Astrocyte (in vitro differentiated cells and primary cell): ENCODE measurements around the gene TGM1. TPM values are rescaled to one million over a fixed set of nuclear protein-coding genes. Genes with fewer than 3 reads are reported as not detected.

Experiments
- DNase-seq: peaks from one replicate; pipeline ENCODE4 v3.0.0-alpha.2; 2010; ENCODE audit warnings: low read depth
- FAIRE-seq: peaks from 2 replicates; lab custom pipeline; 2011; peaks lifted over from hg19 to GRCh38; lab: Jason Lieb, UNC
- H2AFZ ChIP-seq: 2 replicates; pipeline ENCODE4 v1.6.0; 2012; ENCODE audit warnings: low read depth, low read length, inconsistent platforms
- H3K27ac ChIP-seq: 2 replicates; pipeline ENCODE4 v1.5.1; 2011; ENCODE audit warnings: low read depth, low read length, inconsistent platforms
- H3K27me3 ChIP-seq: 2 replicates; pipeline ENCODE4 v1.6.0; 2011; ENCODE audit warnings: low read length, inconsistent platforms; ENCODE audit not compliant: insufficient read depth
- H3K36me3 ChIP-seq: 2 replicates; pipeline ENCODE4 v1.5.1; 2011; ENCODE audit warnings: low read length, inconsistent platforms; ENCODE audit not compliant: insufficient read depth
- H3K4me1 ChIP-seq: 2 replicates; pipeline ENCODE4 v1.5.1; 2011; ENCODE audit warnings: low read length, inconsistent platforms; ENCODE audit not compliant: insufficient read depth
- H3K4me2 ChIP-seq: 2 replicates; pipeline ENCODE4 v1.6.0; 2012; ENCODE audit warnings: low read length, inconsistent platforms
- H3K4me3 ChIP-seq: 2 replicates; pipeline ENCODE4 v1.5.1; 2011; ENCODE audit warnings: low read depth, mild to moderate bottlenecking, low read length, inconsistent platforms; ENCODE audit not compliant: insufficient read depth
- H3K79me2 ChIP-seq: 2 replicates; pipeline ENCODE4 v1.6.0; 2012; ENCODE audit warnings: mild to moderate bottlenecking, low read length, inconsistent platforms; ENCODE audit not compliant: insufficient read depth
- H3K9ac ChIP-seq: 2 replicates; pipeline ENCODE4 v1.6.0; 2012; ENCODE audit warnings: mild to moderate bottlenecking, low read length, inconsistent platforms
- H3K9me3 ChIP-seq: 2 replicates; pipeline ENCODE4 v1.5.1; 2012; ENCODE audit warnings: low read depth, mild to moderate bottlenecking, low read length, inconsistent platforms; ENCODE audit not compliant: insufficient read depth
- H4K20me1 ChIP-seq: 2 replicates; pipeline ENCODE4 v1.6.0; 2012; ENCODE audit warnings: low read length, inconsistent platforms; ENCODE audit not compliant: insufficient read depth
- H3K27ac Mint-ChIP-seq: one replicate; pipeline ENCODE4 v1.8.0; 2021; ENCODE audit warnings: mild to moderate bottlenecking, mixed read lengths; ENCODE audit not compliant: unreplicated experiment
- H3K27me3 Mint-ChIP-seq: one replicate; pipeline ENCODE4 v1.8.0; 2021; ENCODE audit warnings: low read depth, mixed read lengths; ENCODE audit not compliant: unreplicated experiment
- H3K36me3 Mint-ChIP-seq: one replicate; pipeline ENCODE4 v1.8.0; 2021; ENCODE audit warnings: low read depth, mixed read lengths; ENCODE audit not compliant: unreplicated experiment
- H3K4me1 Mint-ChIP-seq: one replicate; pipeline ENCODE4 v1.8.0; 2021; ENCODE audit warnings: low read depth, mixed read lengths; ENCODE audit not compliant: unreplicated experiment
- H3K4me3 Mint-ChIP-seq: one replicate; pipeline ENCODE4 v1.8.0; 2021; ENCODE audit warnings: mild to moderate bottlenecking, moderate library complexity, mixed read lengths; ENCODE audit not compliant: unreplicated experiment
- H3K9me3 Mint-ChIP-seq: one replicate; pipeline ENCODE4 v1.8.0; 2021; ENCODE audit warnings: mild to moderate bottlenecking, mixed read lengths; ENCODE audit not compliant: unreplicated experiment
- CTCF ChIP-seq: IDR thresholded peaks from 2 replicates; pipeline ENCODE4 v1.5.1; 2011; ENCODE audit warnings: low read depth, mild to moderate bottlenecking, inconsistent platforms, low read length, moderate library complexity; ENCODE audit not compliant: insufficient read depth
- EZH2 ChIP-seq: IDR thresholded peaks from 2 replicates; pipeline ENCODE4 v1.6.1; 2012; ENCODE audit warnings: mild to moderate bottlenecking, low read length, inconsistent platforms; ENCODE audit not compliant: insufficient read depth
- total RNA-seq: library from RNA; stranded (reverse); gene quantifications from 2 replicates; pipeline ENCODE4 v1.2.1, GENCODE V29; 2021

TGM1 gene
- total RNA-seq, 1 donor from 2014 or later = 3.8 TPM

DNA sequence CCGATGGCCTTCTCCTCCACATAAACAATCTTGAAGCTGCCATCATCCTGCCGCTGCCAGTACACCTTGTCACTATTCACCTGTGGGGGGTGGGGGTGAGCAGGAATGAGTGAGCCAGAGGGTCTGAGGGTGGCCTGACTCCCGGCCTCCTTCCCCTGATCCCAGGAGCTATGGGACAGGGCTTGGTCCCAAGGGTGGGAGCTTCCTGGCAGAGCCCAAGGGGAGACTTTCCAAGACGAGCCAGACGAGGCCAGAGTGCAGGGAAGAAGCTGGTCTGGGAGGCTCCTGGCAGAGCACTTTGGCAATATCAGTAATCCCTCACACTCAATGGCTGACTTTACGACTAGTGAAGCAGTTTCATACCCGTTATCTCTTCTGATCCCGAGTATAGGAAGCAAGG lies 7.5 kb downstream of the TGM1 start:
- DNase-seq (no peak), FAIRE-seq (no peak)
- no peak for TF ChIP-seq CTCF
- no peak for TF ChIP-seq EZH2
- H3K4me3 Mint-ChIP-seq = no peak overlapping the region
- Histone ChIP-seq H3K27me3 (no peaks in the 10 kb centered on the region), H3K4me2 (no peak overlapping the region), H3K9me3 (no peaks in the 10 kb centered on the region), H2AFZ (no peak overlapping the region), H3K36me3 (no peaks in the 10 kb centered on the region), H3K79me2 (no peaks in the 10 kb centered on the region), H3K9ac (no peak overlapping the region), H4K20me1 (no peaks in the 10 kb centered on the region), H3K4me1 (peaks cover 14% of the 10 kb centered on the region), H3K27ac (no peak overlapping the region), H3K4me3 (no peak overlapping the region)
- H3K4me1 Mint-ChIP-seq = peaks cover 19% of the 10 kb centered on the region
- H3K27ac Mint-ChIP-seq = no peak overlapping the region
- no peaks in the 10 kb centered on the region for H3K9me3 Mint-ChIP-seq
- peaks cover 4% of the 10 kb centered on the region for H3K27me3 Mint-ChIP-seq
- peaks cover 19% of the 10 kb centered on the region for H3K36me3 Mint-ChIP-seq

DNA sequence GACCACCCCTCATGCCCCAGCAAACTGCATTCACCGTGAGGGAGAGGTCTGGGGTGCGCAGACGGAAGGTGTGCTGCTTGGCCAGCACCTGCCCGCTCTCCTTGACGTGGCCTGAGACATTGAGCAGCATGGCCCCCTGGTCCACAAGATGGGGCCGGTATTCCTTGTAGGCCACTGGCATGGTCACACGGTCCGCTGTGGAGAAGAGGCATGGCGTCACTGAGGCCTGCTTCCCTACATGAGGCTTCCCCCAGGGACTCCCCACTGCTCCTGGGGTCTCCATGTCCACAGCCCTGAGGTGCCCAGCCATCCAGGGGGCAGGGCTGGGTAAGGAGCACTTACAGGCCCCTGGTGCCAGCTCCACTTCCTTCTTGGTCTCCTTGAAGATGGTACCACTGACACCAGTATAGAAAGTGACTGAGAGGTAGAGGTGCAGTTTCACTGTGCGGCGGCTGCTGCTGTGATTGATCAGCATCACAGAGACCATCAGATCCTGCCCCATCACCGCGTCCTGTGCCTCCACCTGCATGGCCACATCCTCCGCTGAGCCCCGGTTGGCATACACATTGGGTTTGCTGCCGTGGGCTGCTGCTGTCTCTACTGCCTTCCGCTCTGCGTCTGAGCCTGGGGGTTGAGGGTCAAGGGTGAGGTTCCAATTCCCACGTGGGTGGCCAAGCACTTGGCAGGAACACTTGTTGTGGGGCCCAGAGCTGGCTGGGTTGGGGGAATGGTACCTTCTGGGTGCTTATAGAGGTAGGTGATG lies 8.2 kb downstream of the TGM1 start:
- H3K9me3 Mint-ChIP-seq = no peaks in the 10 kb centered on the region
- peaks cover 19% of the 10 kb centered on the region for H3K36me3 Mint-ChIP-seq
- no peak overlapping the region for H3K27ac ChIP-seq
- H3K27ac Mint-ChIP-seq = no peak overlapping the region
- no peak for DNase-seq
- no peaks in the 10 kb centered on the region for H3K79me2 ChIP-seq
- H3K4me1 Mint-ChIP-seq = peaks cover 21% of the 10 kb centered on the region
- no peaks in the 10 kb centered on the region for H3K9me3 ChIP-seq
- H3K4me3 ChIP-seq = no peak overlapping the region
- no peaks in the 10 kb centered on the region for H3K27me3 ChIP-seq
- peaks cover 4% of the 10 kb centered on the region for H3K27me3 Mint-ChIP-seq
- H3K9ac ChIP-seq = no peak overlapping the region
- H3K36me3 ChIP-seq = no peaks in the 10 kb centered on the region
- no peak overlapping the region for H2AFZ ChIP-seq
- H3K4me1 ChIP-seq = peaks cover 14% of the 10 kb centered on the region
- TF ChIP-seq EZH2 = no peak
- TF ChIP-seq CTCF = no peak
- no peak overlapping the region for H3K4me2 ChIP-seq
- no peak for FAIRE-seq
- no peak overlapping the region for H3K4me3 Mint-ChIP-seq
- no peaks in the 10 kb centered on the region for H4K20me1 ChIP-seq

- Mint-ChIP-seq H3K27me3 (peaks cover 4% of the 10 kb centered on the region), H3K4me1 (peaks cover 21% of the 10 kb centered on the region), H3K4me3 (no peak overlapping the region), H3K36me3 (peaks cover 20% of the 10 kb centered on the region), H3K9me3 (no peaks in the 10 kb centered on the region), H3K27ac (no peak overlapping the region)
- Histone ChIP-seq H4K20me1 (no peaks in the 10 kb centered on the region), H3K27me3 (no peaks in the 10 kb centered on the region), H3K9ac (no peak overlapping the region), H3K36me3 (no peaks in the 10 kb centered on the region), H3K9me3 (no peaks in the 10 kb centered on the region), H3K79me2 (no peaks in the 10 kb centered on the region), H3K4me3 (no peak overlapping the region), H3K4me2 (no peak overlapping the region), H3K27ac (no peak overlapping the region), H3K4me1 (peaks cover 11% of the 10 kb centered on the region), H2AFZ (no peak overlapping the region)
- DNase-seq (no peak), FAIRE-seq (no peak)
- TF ChIP-seq CTCF (no peak), EZH2 (no peak)
These were observed 9.0 kb downstream of the TGM1 start for GRCh38 chr14:24253936-24254335.
